ENCODE results near the gene GTPBP8. TPM values are rescaled to one million over a fixed set of nuclear protein-coding genes. Genes with fewer than 3 reads are reported as not detected.

Gene GTPBP8
- total and polyA plus RNA-seq, 10 of the 15 experiments (the other 5 are each of a cell fraction or from before 2014, with no cell fraction given) = 10.3 to 29.0 (median 17.0) TPM

- ChIA-PET POLR2A (interaction anchor here (0.6 kb wide), 1 partner anchor 145 kb away, joined by 4 read pairs; no protein-coding TSS in a partner anchor), CTCF (interaction anchor here (1.4 to 5.0 kb wide), 5 partner anchors 9 to 383 kb away, joined by 4 to 26 read pairs (median 4); partner anchors contain the start of gene CD200R1), SMC1A (ENCODE audit: uncharacterized antibody, unreplicated experiment) (interaction anchor here (1.0 to 4.6 kb wide), 7 partner anchors 12 to 191 kb away, joined by 3 to 26 read pairs (median 4); no protein-coding TSS in a partner anchor), RAD21 (ENCODE audit: unreplicated experiment) (interaction anchor here (0.7 to 3.3 kb wide), 4 partner anchors 14 to 383 kb away, joined by 3 to 14 read pairs (median 4); no protein-coding TSS in a partner anchor)
- TF ChIP-seq PML (IDR thresholded peaks at IDR 0.05; ENCODE audit: low read length) = no peak
- no peak for TF ChIP-seq MAX (IDR thresholded peaks at IDR 0.05; ENCODE audit: low read depth, low read length)
- TF ChIP-seq KLF5 (IDR thresholded peaks at IDR 0.05; ENCODE audit: partially characterized antibody) = no peak
- TF ChIP-seq E2F4 (IDR thresholded peaks at IDR 0.05; ENCODE audit: low read depth, low read length) = no peak
- no peak for TF ChIP-seq ZNF217 (IDR thresholded peaks at IDR 0.05)
- TF ChIP-seq SUPT20H (IDR thresholded peaks at IDR 0.05; ENCODE audit: borderline replicate concordance, control insufficient read depth, low read depth, low read length) = no peak
- TF ChIP-seq MLLT1 (IDR thresholded peaks at IDR 0.05) = no peak
- TF ChIP-seq KAT2A (conservative IDR thresholded peaks at IDR 0.05; ENCODE audit: control insufficient read depth, low read depth, low read length) = no peak
- TF ChIP-seq RAD51 (IDR thresholded peaks at IDR 0.05) = no peak
- TF ChIP-seq NBN (IDR thresholded peaks at IDR 0.05) = no peak
- TF ChIP-seq PAX5 (IDR thresholded peaks at IDR 0.05; ENCODE audit: borderline replicate concordance, low read depth, low read length) = no peak
- TF ChIP-seq POU2F2 (IDR thresholded peaks at IDR 0.05; ENCODE audit: borderline replicate concordance, low read depth, low read length) = no peak
- Histone ChIP-seq H3K27ac (ENCODE audit: control insufficient read depth, insufficient read depth) (no peak overlapping the region), H3K4me1 (ENCODE audit: control insufficient read depth, insufficient read depth, low read length) (peaks cover 25% of the 10 kb centered on the region), H3K36me3 (ENCODE audit: control insufficient read depth in 2 of 2, insufficient read depth in 2 of 2, low read length in 1 of 2) (no peaks in the 10 kb centered on the region), H3K4me2 (ENCODE audit: control insufficient read depth, insufficient read depth) (no peak overlapping the region), H3K79me2 (ENCODE audit: control insufficient read depth, insufficient read depth, low read length) (no peaks in the 10 kb centered on the region; the same call in 1 of the 2 replicates), H3K9me3 (replicated peaks; ENCODE audit: control insufficient read depth, insufficient read depth, low read length) (peaks cover 11% of the 10 kb centered on the region), H2AFZ (ENCODE audit: control insufficient read depth, low read depth, low read length) (no peak overlapping the region), H3K9ac (ENCODE audit: control insufficient read depth, insufficient read depth, low read length) (no peak overlapping the region), H3K27me3 (replicated peaks in 1 of 2; ENCODE audit: control insufficient read depth in 2 of 2, insufficient read depth in 2 of 2, low read length in 1 of 2) (no peaks in the 10 kb centered on the region), H3K4me3 (no peak overlapping the region), H4K20me1 (ENCODE audit: control insufficient read depth, insufficient read depth) (no peaks in the 10 kb centered on the region)
- WGBS (ENCODE audit: insufficient coverage, insufficient replicate concordance, low lambda C conversion rate, missing lambda C conversion rate) = over 99% methylated on average over 6 of the region's 6 CpGs
- no TSS peak for BruUV-seq (replicated peaks)
- DNase-seq (ENCODE audit: low read depth, low spot score) = no peak
- in situ Hi-C loops (cut with MboI) = no loop called here
- ATAC-seq = no peak
- no peak for FAIRE-seq
- intact Hi-C loops (cut with micrococcal nuclease; ENCODE audit: unreplicated experiment) = no loop called here
Observed at GRCh38 chr3:112965656-112966055, 25.1 kb upstream of the GTPBP8 start.

Measured in GM12878 (cell line).